GM23338 (cell line): ENCODE results near the gene SF3B1. TPM values are rescaled to one million over a fixed set of nuclear protein-coding genes. Genes with fewer than 3 reads are reported as not detected.

ENCODE experiments used
- CTCF ChIP-seq, 2 experiments: fragments of 200-600 bp in 1 of 2; sonication (generic) in 1 of 2; conservative IDR thresholded peaks; 2 replicates each; pipeline versions ENCODE4 v1.5.1 to v1.6.1; 2016 to 2017; ENCODE audit warnings: antibody characterized with exemption in 2 of 2, low read depth in 2 of 2, mild to moderate bottlenecking in 2 of 2, moderate library complexity in 1 of 2
- JUNB ChIP-seq: IDR thresholded peaks from one replicate; pipeline ENCODE4 v1.6.1; 2016; ENCODE audit warnings: antibody characterized with exemption; ENCODE audit not compliant: unreplicated experiment
- NANOG ChIP-seq: IDR thresholded peaks from 2 replicates; pipeline ENCODE4 v1.6.1; 2016; ENCODE audit warnings: antibody characterized with exemption, borderline replicate concordance
- POLR2AphosphoS5 ChIP-seq: IDR thresholded peaks from 2 replicates; pipeline ENCODE4 v1.6.1; 2016; ENCODE audit warnings: antibody characterized with exemption, low read depth
- REST ChIP-seq: IDR thresholded peaks from one replicate; pipeline ENCODE4 v1.6.1; 2018; ENCODE audit warnings: antibody characterized with exemption; ENCODE audit not compliant: unreplicated experiment
- STAT1 ChIP-seq: IDR thresholded peaks from one replicate; pipeline ENCODE4 v1.6.1; 2016; ENCODE audit warnings: antibody characterized with exemption; ENCODE audit not compliant: unreplicated experiment
- ZNF114 ChIP-seq: fragments of 250-450 bp; sonication (Bioruptor Pico); IDR thresholded peaks from 2 replicates; pipeline ENCODE4 v1.5.0; 2020; ENCODE audit warnings: mild to moderate bottlenecking, moderate library complexity
- ZNF331 ChIP-seq: fragments of 250-450 bp; sonication (Bioruptor Pico); IDR thresholded peaks from 2 replicates; pipeline ENCODE4 v1.5.0; 2020; ENCODE audit warnings: low read depth, mild to moderate bottlenecking, moderate library complexity
- ZNF462 ChIP-seq: fragments of 250-450 bp; sonication (Bioruptor Pico); IDR thresholded peaks from 2 replicates; pipeline ENCODE4 v1.5.0; 2020; ENCODE audit warnings: mild to moderate bottlenecking, moderate library complexity
- polyA plus RNA-seq: library from polyadenylated mRNA; unstranded; fragments of >200 nt; fragmentation: Nextera tagmentation; extraction: Ambion mirVana; gene quantifications from 2 replicates; pipeline ENCODE4 v1.2.1, GENCODE V29; 2016
- total RNA-seq: library from RNA; depleted of rRNA; stranded (reverse); fragments of >200 nt; shearing (Covaris generic); gene quantifications from 2 replicates; pipeline ENCODE4 v1.2.3, GENCODE V29; 2014

The SF3B1 gene
- total and polyA plus RNA-seq, 2 experiments from 2014 or later: 238 to 340 TPM

- no peak for TF ChIP-seq ZNF462 (CRISPR knock-in tag)
- TF ChIP-seq ZNF331 (CRISPR knock-in tag): no peak
- no peak for TF ChIP-seq REST
- no peak for TF ChIP-seq CTCF (conservative IDR thresholded peaks at IDR 0.05; ENCODE audit: low read depth in 2 of 2)
- no peak for TF ChIP-seq STAT1
- TF ChIP-seq POLR2AphosphoS5: no peak
- TF ChIP-seq NANOG: no peak
- no peak for TF ChIP-seq ZNF114 (CRISPR knock-in tag)
- TF ChIP-seq JUNB: no peak
These were observed 70.8 kb downstream of the SF3B1 start (continued) for GRCh38 chr2:197363998-197364397.
